ENCODE measurements around the gene PLK5.

Gene PLK5

DNA sequence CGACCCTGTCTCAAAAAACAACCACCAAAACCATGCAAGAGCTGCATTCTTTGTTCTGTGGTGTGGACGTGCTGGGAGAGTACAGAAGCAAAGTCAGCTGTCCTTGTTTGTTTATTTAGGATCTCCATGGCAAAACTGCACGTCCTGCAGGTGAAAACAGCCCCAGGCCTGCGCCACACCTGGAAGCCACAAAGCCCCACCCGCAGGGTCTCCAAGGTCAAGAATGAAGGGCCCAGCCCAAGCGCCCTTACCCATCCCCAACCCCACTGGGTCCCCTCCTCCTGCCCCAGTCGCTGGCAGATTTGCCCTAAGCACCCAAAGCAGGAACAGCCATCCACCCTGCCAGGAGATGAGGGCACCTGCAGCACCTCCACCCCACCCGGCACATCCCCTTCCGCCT is 58.3 kb downstream of the PLK5 start:
- no peak for DNase-seq

DNA sequence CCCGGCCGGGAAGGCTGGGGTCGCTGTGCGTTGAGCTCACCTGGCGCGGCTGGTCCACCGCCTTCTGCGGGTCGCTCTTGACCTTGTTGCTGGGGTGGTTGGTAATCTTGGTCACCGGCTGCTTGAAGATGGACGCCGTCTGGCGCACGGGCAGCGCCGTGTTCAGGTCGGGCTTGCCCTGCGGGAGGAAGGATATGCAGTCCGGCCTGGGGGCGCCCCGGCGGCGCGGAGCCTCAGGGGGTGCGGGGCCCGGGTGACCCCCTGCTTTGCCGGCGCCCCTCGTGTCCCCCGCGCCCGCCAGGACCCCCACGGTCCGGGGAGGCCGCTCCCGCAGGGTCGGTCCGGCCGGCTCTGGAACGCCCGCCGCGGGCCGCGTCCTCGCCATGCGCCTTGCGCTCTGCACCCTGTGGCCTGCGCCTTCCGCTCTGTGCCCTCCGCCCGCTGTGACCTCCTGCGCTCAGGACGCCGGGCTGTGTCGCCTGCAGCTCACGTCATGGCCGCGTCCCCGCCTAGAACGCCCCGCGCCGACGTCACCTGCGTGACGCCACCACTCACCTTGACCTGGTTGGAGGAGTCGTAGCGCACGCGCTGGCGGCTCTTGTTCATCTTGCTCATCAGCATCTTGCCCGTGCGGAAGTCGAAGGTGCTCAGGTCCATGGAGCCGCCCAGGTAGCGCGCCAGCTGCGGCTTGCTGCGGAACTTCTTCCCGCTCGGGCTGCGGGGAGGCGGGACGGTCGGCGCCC is 60.8 kb downstream of the PLK5 start:
- no peak for DNase-seq

DNA sequence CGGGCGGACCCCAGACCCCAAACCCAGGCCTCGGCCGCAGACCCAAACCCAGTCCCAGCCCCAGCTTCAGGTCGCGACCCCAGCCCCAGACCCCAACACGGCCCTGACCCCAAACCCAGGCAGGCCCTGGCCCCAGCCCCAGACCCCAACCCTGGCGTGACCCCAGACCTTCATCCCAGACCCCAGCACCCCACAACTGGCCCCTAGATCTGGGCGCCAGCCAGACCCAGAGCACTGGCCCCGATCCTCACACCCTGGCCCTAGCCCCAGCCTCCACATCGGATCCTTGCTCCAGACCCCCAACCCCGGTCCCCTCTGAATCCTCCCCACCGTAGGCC is 61.3 kb downstream of the PLK5 start:
- DNase-seq, result no peak
